ENCODE results near the gene DOK5. TPM values are rescaled to one million over a fixed set of nuclear protein-coding genes. Genes with fewer than 3 reads are reported as not detected.

DOK5 gene
- total and polyA plus RNA-seq, 2 experiments from 2014 or later: 5.0 to 6.9 TPM

- TF ChIP-seq REST (IDR thresholded peaks at IDR 0.05; ENCODE audit: unreplicated experiment): no peak
- TF ChIP-seq ETS1 (IDR thresholded peaks at IDR 0.05): no peak
- no peak for TF ChIP-seq EZH2 (IDR thresholded peaks at IDR 0.05; ENCODE audit: low read depth, unreplicated experiment)
- no peak for TF ChIP-seq ZNF462 (CRISPR knock-in tag; IDR thresholded peaks at IDR 0.05)
- no peak for TF ChIP-seq NANOG (IDR thresholded peaks at IDR 0.05; ENCODE audit: borderline replicate concordance)
Observed at GRCh38 chr20:54566031-54566688, 90.8 kb downstream of the DOK5 start (continued).

Measured in GM23338 (cell line).